Suppressor macrophage (primary cell): ENCODE data around the gene TTC9.
"Not testable (repeated sequence)": the region's sequence is repeated elsewhere in the genome, so short reads cannot be mapped to it uniquely, and the experiment has no call there.

ENCODE experiments used
- DNase-seq, 4 experiments: peaks; one replicate each; pipeline ENCODE4 v3.0.0-alpha.2; 2020 to 2022

TTC9 gene

DNA sequence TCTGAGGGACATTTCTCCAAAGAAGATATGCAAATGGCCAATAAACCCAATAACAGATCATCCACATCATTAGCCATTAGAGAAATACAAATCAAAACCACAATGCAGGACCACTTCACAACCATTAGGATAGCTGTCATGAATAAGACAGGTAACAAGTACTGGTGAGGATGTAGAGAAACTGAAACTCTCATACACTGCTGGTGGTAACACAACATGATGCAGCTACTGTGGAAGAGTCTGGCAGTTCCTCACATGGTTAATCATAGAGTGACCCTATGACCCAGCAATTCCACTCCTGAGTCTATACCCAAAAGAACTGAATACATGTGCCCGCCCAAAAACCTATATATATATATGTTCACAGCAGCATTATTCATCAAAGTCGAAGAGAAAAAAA, 39.0 kb downstream of the TTC9 start:
- DNase-seq: no peak

DNA sequence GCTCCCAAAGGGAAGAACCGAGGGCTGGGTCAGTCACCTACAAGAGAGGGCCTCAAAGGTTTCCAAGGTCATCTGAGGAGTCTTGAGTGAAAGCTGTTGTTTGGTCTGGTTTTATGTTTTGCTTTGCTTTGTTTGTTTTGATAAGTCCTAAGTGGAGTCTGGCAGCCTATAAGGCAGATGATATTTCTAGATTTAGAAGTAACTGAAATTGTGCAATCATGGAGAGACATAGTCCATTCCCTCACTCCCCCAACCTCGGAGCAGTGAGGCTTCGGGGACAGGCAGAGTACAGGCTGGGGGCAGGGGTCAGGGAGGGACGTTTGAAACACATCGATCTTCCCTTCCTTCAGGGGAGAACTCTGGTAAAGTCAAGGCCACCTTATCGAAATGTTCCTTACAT, 42.3 kb downstream of the TTC9 start:
- DNase-seq: no peak

DNA sequence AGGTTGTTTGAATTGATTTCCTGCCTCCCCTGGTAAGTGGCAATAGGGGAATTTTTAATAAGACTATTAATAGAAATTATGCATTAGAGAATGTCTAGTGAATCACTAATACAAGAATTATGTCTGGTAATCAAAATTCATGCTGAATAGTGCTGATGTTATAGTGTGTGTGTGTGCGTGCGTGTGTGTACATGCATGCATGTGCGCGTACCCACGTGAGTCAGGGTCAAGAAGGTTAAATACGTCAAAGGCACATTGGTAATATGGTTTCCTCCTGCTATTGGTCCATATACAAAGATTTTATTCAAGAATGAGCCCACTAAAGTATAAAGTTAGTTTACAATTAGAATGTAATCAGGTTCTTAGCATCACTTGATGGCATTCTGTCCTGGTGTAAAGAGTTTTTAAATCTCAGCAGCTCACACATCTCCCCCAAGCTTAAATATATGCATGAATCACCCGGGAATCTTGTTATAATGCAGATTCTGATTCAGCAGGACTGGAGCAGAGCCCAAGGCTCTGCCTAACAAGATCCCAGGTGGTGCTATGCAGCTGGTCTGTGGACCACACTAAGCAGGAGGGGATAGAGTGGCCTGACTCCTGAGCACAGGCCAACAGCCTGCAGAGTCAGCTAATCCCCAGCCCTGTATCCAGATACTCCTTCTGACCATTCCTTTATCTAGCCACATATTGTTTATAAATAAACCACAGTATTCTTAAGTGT, 43.9 kb downstream of the TTC9 start:
- no peak for DNase-seq

DNA sequence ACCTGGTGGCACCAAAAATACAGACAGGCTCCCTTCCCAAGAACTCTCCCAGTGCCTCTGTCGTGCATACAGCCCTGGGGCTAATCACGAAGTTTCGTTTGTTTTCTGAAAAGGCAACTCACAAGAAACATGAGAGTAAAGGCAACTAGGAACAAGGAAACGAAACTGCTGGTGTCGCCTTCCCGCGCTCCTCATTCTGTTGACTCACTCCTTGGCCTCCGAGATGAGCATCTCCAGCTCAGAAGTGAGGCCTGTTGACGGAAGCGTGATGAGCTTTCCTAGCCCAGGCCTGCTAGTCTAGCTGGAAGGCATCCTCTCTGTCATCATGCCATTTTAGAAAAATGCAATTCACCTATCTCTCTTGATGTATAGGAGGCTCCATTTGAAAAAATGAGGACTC, 50.5 kb downstream of the TTC9 start:
- peak; percentile 89 to 95 (median 92) for DNase-seq

DNA sequence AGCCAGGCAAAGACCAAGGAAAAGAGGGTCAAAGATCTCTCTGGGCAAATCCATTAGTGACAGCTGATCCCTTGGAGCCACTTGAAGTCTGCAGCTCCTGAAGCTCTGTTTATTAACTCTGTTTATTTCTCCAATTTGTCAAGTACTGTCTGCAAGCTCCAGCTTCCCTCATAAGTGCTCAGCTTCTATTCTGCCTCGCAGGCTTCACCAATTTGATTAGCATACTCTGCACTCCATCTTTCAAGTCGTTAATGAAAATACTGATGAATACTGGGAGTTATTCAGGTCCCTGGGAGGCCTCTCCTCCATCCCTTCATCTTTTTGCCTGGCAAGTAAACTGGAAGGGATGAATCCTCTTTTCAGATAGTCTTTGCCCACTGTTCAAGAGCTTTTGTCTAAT, 54.3 kb downstream of the TTC9 start:
- DNase-seq: no peak

DNA sequence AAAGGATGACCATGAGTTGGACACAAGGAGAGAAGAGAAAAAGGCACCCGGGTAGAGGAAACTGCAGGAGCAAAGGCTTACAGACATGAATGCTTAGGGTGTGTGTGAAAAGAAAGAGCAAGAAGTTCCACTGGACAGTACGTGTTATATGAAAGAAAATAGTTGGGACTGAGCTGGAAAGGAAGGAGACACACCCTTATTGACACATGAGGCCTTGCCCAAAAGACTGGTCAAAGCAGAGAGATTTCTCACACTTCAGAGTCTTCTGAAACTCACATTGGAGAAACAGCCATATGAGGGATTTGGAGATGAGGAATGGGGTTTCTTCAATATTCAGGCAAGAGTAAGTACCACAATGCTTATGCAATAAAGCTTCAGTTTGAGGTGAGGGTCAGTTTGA, 56.0 kb downstream of the TTC9 start:
- peak in 1 of 4 experiments; percentile 38 for DNase-seq

DNA sequence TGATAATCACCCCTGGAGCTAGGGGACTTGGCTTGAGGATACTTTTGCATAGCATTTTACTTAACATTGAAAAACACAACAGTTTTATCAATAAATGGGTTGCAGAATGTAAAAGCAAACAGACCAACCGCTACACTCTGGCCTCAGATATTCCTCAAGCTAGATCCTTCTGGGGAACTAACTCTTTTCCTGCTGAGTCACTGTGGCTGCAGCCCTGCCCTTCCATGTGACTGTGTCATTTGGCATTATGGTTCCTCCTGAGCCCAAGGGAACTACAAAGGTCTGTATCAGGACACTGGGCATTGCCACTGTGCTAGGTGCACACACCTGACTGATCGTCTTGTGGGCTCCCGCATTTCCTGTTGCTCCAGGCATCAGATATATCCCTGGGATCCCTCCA, 56.6 kb downstream of the TTC9 start:
- peak; percentile 73 to 89 (median 82) for DNase-seq

DNA sequence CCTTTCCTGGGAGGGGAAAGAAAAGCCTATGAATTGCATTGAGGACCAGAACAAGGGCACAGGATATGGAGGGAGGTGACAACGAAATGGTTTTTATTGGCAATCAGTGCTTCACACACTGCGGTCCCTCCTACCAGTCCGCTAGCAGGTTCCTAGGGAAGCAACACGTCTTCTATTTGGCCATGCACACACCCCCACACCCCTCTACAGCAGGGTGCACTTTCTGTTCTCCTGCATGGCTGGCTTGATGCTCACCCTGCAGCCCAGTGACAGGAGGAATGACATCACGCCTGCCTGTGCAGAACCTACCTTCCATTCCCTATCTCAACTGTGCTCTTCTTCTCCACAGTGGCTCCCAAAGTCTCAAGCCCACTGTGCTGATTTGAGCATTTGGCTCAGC, 57.9 kb downstream of the TTC9 start:
- peak in 3 of 4 experiments; percentile 20 to 36 (median 24) for DNase-seq

DNA sequence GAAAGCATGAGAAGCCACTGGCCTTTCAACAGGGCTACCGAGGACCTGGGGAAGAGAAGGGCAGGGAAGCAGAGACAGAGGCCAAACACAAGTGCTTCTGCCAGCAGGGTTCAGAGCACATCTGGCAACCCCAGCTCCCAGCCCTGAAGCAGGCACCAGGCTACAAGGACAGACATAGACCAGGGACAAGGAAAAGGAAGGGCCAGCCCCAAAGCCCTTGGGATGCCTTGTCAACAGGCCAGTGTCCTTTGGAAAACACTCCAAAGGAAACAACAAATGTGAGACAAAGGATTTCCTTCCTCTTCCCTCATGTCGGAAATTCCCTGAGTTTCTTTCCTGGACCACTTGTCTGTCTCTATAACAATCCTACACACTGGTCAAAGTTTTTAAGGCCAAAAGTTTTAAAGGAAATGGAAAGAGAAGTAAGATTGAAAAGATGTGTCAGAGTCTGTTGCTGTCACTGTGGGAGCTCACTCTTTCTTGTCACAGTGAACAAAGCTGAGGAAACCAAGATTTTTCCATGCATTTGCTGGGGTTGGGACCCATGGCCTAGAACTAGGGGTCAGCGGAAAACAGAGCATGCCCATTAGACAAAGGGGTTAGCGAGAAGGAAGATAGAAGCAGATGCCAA, 59.4 kb downstream of the TTC9 start:
- peak in 3 of 4 experiments; percentile 39 to 56 (median 49) for DNase-seq

DNA sequence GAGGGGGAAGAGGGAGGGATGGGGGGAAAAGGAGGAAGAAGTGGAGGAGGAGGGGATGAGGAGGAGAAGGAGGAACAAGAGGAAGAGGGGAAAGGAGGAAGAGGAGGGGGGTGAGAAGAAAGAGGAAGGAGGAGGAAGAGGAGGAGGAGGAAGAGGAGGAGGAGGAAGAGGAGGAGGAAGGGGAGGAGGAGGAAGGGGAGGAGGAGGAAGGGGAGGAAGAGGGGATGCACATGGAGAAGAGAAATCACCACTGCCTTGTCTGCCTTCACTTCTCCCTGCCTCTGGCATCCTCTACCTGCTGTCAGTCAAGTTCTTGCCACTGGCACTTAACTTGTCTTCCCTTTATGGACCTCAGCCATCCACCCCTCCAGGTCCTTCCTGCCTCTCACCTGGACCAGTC, 59.9 kb downstream of the TTC9 start:
- DNase-seq: no peak

DNA sequence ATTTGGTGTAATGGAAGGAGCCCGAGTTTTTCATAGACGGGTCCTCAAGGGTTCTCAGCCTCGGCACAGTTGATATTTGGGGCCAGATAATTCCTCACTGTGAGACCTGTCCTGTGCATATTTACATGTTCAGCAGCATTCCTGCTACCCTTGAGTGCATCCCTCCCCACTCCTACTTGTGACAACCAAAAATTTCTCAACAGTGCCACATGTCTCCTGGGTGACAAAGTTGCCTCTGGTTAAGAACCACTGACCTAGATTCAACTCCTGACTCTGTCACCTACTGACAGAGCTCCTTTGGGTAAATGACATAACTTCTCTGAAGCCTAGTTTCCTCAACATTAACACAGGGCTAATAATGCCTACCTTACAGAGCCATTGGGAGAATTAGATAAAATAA, 60.4 kb downstream of the TTC9 start:
- DNase-seq: peak in 3 of 4 experiments; percentile 49 to 70 (median 60)

DNA sequence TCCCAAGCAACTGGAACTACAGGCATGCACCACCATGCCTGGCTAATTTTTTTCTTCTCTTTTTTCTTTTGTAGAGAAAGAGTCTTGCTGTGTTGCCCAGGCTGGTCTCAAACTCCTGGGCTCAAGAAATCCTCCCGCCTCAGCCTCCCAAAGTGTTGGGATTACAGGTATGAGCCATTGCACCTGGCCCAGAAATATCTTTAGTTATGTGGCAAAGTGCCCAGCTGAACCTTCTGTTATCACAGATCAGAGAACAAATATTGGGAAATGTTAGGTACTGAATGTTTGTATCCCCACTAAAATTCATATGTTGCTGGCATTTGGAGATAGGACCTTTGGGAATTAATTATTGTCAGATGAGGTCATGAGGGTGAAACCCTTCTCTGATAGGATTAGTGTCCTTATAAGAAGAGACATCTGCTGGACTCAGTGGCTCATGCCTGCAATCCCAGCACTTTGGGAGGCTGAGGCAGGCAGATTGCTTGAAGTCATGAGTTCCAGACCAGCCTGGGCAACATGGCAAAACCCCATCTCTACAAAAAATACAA, 62.0 kb downstream of the TTC9 start:
- DNase-seq: not testable (repeated sequence)

DNA sequence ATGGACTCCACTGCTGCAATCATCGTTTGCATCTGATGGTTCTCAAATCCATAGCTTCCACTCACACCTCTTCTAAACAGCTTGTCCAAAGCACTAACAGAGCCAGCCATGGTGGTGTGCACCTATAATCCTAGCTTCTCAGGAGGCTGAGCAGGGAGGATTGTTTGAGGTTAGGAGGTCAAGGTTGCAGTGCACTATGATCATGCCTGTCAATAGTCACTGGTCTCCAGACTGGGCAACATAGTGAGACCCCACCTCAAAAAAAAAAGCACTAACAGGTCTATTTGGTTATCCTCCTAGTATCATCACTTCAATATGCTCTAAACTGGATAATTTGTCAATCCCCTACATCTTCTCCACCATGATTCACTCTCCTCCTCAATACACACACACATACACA, 63.2 kb downstream of the TTC9 start:
- DNase-seq: no peak

DNA sequence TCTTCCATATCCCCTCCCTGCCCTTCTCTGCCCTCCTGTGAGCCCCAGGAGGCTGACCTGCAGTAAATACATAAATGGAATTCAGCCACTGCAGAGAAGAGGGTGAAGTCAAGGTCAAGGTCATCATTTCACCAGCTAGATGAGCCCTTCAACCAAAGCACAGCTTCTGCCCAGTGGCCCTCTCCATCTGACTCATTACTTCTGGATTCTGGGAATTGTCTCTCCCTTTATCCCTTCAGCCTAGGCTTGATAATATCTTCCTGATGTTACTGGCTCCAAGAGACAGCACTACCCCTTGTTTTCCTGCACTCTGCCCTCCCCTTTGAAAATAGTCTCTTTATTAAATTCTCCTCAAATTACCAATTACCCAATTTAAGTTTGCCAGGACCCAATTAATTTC, 64.5 kb downstream of the TTC9 start:
- no peak for DNase-seq

DNA sequence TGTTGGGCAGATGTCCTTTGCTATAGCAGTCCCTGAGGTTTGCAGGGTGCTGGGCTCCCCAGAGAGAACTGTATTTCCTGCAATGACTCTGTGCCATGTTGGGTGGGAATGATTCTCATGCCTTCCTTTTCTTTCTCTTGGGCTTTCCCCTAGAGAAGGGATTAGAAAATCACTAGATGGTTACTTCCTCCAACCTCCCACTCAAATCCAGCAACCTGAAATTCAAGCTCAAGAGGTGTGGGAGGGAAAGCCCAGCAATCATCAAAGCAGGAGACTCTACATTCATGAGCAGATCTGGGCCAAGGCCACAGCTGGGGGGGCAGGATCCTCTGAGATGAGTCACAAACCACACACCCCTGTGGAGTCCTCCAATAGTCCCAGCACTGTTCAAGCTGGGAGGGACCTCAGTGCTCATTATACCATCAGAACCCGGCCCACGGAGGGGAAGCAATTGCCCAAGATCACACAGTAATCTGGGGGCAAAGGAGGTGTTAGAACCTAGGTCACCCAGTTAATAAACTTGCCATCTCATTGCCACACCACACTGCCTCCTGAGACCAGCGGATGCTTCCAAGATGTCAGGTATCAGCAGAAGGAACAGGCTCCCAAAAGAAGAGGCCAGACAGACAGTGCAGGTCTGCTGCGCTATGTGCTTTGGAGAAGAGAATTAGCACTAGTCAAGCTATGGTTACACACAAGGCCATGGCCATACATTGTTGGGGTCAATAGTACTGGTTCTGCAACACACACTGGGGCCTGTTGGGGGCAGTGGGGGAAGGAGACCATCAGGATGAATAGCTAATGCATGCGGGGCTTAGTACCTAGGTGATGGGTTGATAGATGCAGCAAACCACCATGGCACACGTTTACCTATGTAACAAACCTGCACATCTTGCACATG, 65.7 kb downstream of the TTC9 start:
- peak; percentile 77 to 91 (median 86) for DNase-seq

DNA sequence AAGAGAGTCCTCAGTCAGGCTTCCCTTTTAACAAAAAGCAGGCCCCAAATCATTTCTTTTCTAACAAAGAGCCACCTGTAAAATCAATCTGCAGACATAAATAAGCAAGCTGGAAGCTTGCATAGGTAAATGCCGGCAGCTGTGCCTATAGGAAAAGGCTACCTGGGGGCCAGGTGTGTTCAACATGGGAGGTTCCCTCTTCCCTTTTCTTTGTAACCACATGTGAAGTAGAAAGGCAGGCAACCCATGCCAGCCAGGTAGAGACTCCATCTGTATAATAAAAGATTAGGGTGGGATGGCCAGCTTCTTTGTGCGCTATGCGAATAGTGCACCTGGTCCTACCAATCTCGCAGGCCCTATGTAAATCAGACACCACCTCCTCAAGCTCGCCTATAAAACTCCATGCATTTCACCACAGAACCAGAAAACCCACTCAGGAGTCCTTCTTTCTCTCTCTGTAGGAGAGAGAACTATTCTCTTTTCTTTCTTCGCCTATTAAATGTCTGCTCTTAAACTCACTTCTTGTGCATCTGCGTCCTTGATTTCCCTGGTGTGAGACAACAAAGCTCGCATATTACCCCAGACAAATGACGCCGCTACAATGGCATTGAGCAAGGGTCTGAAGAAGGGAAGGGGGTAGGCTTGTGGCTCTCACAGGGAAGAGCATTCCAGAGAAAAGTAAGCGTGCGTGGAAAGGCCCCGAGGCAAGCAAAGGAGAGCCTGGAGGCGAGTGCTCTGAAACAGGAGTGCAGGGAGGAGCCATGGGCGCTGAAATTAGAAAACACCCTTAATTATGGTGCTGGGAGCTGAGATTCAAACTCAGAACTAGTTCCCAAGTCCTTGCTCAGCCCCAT, 67.2 kb downstream of the TTC9 start:
- no peak for DNase-seq

DNA sequence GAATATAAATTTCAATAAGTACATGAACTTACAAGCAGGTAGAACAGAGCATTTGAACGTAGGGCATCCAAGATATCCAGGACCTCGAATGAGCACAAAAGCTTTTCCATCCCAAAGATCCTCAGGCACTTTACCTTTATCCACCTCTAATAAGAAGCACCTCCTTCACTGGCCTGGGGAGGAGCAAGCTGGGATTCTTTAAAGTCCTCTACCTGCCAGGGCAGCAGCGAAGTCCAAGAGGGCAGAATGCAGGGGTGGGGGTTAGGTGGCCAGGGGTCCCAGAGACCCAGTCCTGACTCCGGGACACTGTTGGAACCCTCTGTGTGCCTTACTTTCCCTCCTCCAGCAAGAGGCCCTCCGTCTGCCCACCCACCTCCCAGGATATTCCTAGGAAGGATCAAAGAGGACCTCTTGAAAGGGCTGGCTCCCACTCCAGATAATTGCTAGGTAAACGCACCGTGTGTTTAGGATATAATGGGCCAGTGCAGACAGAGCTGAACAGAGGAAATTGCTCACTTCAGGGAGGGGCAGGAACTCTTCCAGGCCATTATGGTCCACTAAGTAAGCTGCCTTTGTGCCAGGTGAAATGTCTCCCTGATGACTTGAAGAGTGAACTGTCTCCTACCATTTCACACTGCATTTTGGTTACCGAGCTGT, 68.1 kb downstream of the TTC9 start:
- no peak for DNase-seq

DNA sequence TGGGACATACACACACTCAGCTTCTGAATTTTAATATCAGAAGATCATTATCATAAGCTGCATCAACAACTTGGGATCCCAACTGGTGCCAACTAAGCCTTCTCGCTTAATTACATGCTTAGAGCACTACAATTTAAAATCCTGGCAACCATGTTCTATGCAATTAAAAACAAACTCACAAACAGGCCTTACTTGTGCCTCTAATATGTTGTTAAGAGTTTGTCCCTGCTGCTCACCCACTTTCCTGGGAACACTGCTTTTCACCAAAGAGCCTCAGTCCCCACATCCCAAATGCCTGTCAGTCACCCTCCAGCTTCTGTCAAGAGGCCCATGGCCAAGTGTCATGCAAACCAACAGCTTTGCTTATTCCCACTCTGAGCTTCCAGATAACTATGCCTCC, 69.7 kb downstream of the TTC9 start:
- DNase-seq: no peak

DNA sequence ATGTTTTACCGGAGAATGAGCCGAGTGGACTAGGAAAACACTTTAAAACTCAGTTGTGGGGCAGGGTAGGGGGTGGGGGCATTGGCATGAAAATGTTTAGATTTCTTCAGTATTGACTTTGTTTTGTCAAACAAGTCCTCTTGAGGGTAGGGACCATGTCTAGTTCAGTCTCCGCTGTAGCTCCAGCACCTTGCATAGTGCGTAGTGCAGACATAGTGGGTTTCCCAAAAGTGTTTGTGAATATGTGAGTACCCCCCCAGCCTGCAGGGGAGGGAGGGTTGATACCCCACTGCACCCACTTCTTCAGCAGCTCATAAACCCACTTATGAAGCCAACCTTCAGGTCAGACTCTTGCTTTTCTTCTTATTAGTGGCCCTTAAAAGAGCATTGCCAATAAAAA, 71.4 kb downstream of the TTC9 start:
- no peak for DNase-seq

DNA sequence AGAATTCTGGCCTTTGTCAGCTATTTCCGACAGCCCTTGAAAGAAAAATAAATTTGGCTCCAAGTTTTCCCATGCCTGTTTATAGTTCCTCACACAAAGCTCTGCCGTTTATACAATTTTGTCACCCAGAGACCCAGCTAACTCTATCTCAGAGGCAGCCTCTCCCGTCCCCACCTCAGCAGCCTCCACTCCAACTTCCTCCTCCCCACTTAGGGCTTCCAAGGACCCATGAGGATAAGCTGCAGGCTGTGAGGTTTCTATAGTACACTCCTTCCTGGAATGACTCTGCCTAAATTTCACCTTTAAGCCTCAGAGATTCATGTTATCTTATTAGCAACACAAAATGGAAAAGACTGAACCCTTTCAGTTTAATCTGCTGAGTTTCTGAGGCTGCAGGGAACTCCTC, 71.8 kb downstream of the TTC9 start:
- peak in 1 of 4 experiments; percentile 5 for DNase-seq

DNA sequence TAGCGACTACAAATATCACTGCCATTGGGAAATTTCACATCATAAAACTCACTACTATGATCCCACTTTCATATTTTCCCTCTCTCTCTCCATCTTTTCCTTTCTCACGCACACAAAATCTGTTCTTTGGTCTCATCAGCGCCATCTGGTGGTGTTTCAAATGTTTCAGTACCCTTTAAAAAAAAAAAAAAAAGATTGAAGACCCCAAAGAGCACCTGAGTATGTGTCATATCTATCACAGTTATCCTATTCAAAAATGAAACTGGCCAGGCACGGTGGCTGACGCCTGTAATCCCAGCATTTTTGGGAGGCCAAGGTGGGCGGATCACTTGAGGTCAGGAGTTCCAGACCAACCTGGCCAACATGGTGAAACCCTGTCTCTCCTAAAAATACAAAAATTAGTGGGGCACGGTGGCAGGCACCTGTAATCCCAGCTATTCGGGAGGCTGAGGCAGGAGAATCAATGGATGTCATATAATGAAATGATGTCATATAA, 72.4 kb downstream of the TTC9 start:
- DNase-seq: peak; percentile 55 to 77 (median 64)
